Measurements from ENCODE around the gene ADORA3.

DNA sequence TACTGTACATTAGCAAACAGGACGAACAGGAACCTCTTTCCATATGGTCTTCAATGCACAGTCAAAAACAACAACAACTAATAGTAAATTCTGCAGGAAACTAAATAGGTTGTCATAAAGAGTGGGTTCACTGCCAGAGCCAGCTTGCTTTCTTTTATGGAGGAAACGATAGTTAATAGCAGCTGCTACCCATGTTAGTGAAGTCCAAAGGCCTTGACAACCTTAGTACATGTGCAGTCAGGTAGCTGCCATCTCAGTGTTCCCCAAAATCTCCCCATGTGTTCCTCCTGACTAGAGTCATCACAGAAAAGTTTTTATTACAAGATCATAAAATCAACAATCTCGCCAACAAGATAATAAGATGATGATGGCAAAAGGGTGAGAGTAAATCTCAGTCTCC is 16.6 kb upstream of the ADORA3 start:
- TF ChIP-seq CTCF (IDR thresholded peaks at IDR 0.05; ENCODE audit: low read length): no peak
- TF ChIP-seq EZH2 (optimal IDR thresholded peaks at IDR 0.05; ENCODE audit: low read depth, low read length): no peak
